OCI-LY1 (cell line): ENCODE data around the gene CYB5A.

Experiments used
- H2AFZ ChIP-seq: fragments of 200-600 bp; sonication (generic), shearing (Covaris generic); 2 replicates; pipeline ENCODE4 v1.6.0; 2014; ENCODE audit warnings: antibody characterized with exemption, mild to moderate bottlenecking, low read length
- H3F3A ChIP-seq: fragments of 200-600 bp; sonication (generic), shearing (Covaris generic); 2 replicates; pipeline ENCODE4 v1.6.0; 2014; ENCODE audit warnings: mild to moderate bottlenecking, antibody characterized with exemption, low read length, moderate library complexity; ENCODE audit not compliant: insufficient read depth
- H3K27ac ChIP-seq: fragments of 200-600 bp; sonication (generic); 2 replicates; pipeline ENCODE4 v1.5.1; 2014; ENCODE audit warnings: low read length, mixed run types, mild to moderate bottlenecking, low read depth; ENCODE audit not compliant: poor library complexity, severe bottlenecking
- H3K27me3 ChIP-seq: fragments of 200-600 bp; sonication (generic); 2 replicates; pipeline ENCODE4 v1.6.0; 2014; ENCODE audit warnings: antibody characterized with exemption, mild to moderate bottlenecking, low read length, moderate library complexity; ENCODE audit not compliant: insufficient read depth
- H3K36me3 ChIP-seq: fragments of 200-600 bp; sonication (generic); 2 replicates; pipeline ENCODE4 v1.6.1; 2014; ENCODE audit warnings: mild to moderate bottlenecking, antibody characterized with exemption, low read length, moderate library complexity, mixed read lengths; ENCODE audit not compliant: insufficient read depth
- H3K4me1 ChIP-seq: fragments of 200-600 bp; sonication (generic); 2 replicates; pipeline ENCODE4 v1.5.1; 2014; ENCODE audit warnings: mild to moderate bottlenecking, low read length, moderate library complexity; ENCODE audit not compliant: insufficient read depth, severe bottlenecking
- H3K4me2 ChIP-seq: fragments of 200-600 bp; sonication (generic), shearing (Covaris generic); 2 replicates; pipeline ENCODE4 v1.6.1; 2014; ENCODE audit warnings: low read length
- H3K4me3 ChIP-seq: fragments of 200-600 bp; sonication (generic); 2 replicates; pipeline ENCODE4 v1.5.1; 2014; ENCODE audit warnings: low read length, low read depth, mild to moderate bottlenecking, mixed read lengths; ENCODE audit not compliant: poor library complexity, severe bottlenecking
- H3K79me2 ChIP-seq: fragments of 200-600 bp; shearing (Covaris generic); 2 replicates; pipeline ENCODE4 v1.6.1; 2016; ENCODE audit warnings: mixed run types, low read length, mixed read lengths; ENCODE audit not compliant: insufficient read depth
- H3K9ac ChIP-seq: fragments of 200-600 bp; sonication (generic), shearing (Covaris generic); 2 replicates; pipeline ENCODE4 v1.6.1; 2014; ENCODE audit warnings: mild to moderate bottlenecking, low read length, mixed read lengths
- H3K9me2 ChIP-seq: fragments of 200-600 bp; sonication (generic), shearing (Covaris generic); 2 replicates; pipeline ENCODE4 v1.6.1; 2014; ENCODE audit warnings: low read depth, mild to moderate bottlenecking, low read length, mixed read lengths
- H3K9me3 ChIP-seq: fragments of 200-600 bp; shearing (Covaris generic); 2 replicates; pipeline ENCODE4 v1.6.1; 2014; ENCODE audit warnings: low read length, mixed read lengths
- H4K20me1 ChIP-seq: fragments of 200-600 bp; sonication (generic), shearing (Covaris generic); 2 replicates; pipeline ENCODE4 v1.6.0; 2016; ENCODE audit warnings: mild to moderate bottlenecking, low read length; ENCODE audit not compliant: insufficient read depth
- CTCF ChIP-seq: fragments of 200-600 bp; sonication (generic), shearing (Covaris generic); IDR thresholded peaks from 2 replicates; pipeline ENCODE4 v1.5.1; 2017; ENCODE audit warnings: mild to moderate bottlenecking, antibody characterized with exemption, low read length, moderate library complexity, mixed read lengths
- EZH2 ChIP-seq: fragments of 200-600 bp; sonication (generic), shearing (Covaris generic); IDR thresholded peaks from 2 replicates; pipeline ENCODE4 v1.8.0; 2017; ENCODE audit warnings: borderline replicate concordance, mixed run types, mild to moderate bottlenecking, antibody characterized with exemption, low read length, moderate library complexity, mixed read lengths

Gene CYB5A

GRCh38 chr18:74291771-74292540 is at the start of gene CYB5A:
TSS of gene CYB5A (minus strand) at chr18:74291963. CDS start at chr18:74291875, 88 bp downstream.
- H3K27me3 ChIP-seq: no peaks in the 10 kb centered on the region
- H3K36me3 ChIP-seq: peaks cover 10% of the 10 kb centered on the region
- peak within 1 kb of the TSS; percentile 43; the same call in 1 of the 2 replicates for H2AFZ ChIP-seq
- peak within 1 kb of the TSS; percentile 88 for H3K9ac ChIP-seq
- no peaks in the 10 kb centered on the region for H3K9me2 ChIP-seq
- peak within 1 kb of the TSS; percentile 75 for H3K27ac ChIP-seq
- peak within 1 kb of the TSS; percentile 81 for H3K4me2 ChIP-seq
- H3K9me3 ChIP-seq: peaks cover 2% of the 10 kb centered on the region; the same call in 1 of the 2 replicates
- H4K20me1 ChIP-seq: no peaks in the 10 kb centered on the region
- H3K4me3 ChIP-seq: peak within 1 kb of the TSS; percentile 92
- peaks cover 45% of the 10 kb centered on the region for H3K4me1 ChIP-seq
- no peak for TF ChIP-seq EZH2
- TF ChIP-seq CTCF: 0 out of 2 replicates have a peak, but pooled peaks have one; percentile 13
- peaks cover 9% of the 10 kb centered on the region; the same call in 1 of the 2 replicates for H3K79me2 ChIP-seq
- H3F3A ChIP-seq: 0 out of 2 replicates have a peak, but pooled peaks cover 9% of the 10 kb centered on the region

GRCh38 chr18:74337912-74338309 is 46.1 kb upstream of the CYB5A start:
- Histone ChIP-seq H3K36me3 (no peaks in the 10 kb centered on the region), H3K9me3 (no peaks in the 10 kb centered on the region), H3K4me2 (no peak overlapping the region)

GRCh38 chr18:74337155-74337911 is 45.6 kb upstream of the CYB5A start:
- no peak overlapping the region for H3K4me2 ChIP-seq

More at GRCh38 chr18:74337912-74338309, 46.1 kb upstream of the CYB5A start:
- H3K9ac ChIP-seq: no peak overlapping the region
- TF ChIP-seq CTCF: no peak
- TF ChIP-seq EZH2: no peak
- H4K20me1 ChIP-seq: no peaks in the 10 kb centered on the region
- no peak overlapping the region for H3K27ac ChIP-seq
- H2AFZ ChIP-seq: no peak overlapping the region
- no peak overlapping the region for H3K4me3 ChIP-seq
- H3K9me2 ChIP-seq: no peaks in the 10 kb centered on the region
- no peaks in the 10 kb centered on the region for H3K4me1 ChIP-seq
- no peaks in the 10 kb centered on the region for H3K79me2 ChIP-seq
- H3K27me3 ChIP-seq: no peaks in the 10 kb centered on the region; the same call in 1 of the 2 replicates
- H3F3A ChIP-seq: no peaks in the 10 kb centered on the region

More at GRCh38 chr18:74337155-74337911, 45.6 kb upstream of the CYB5A start:
- Histone ChIP-seq H3K27ac (no peak overlapping the region), H2AFZ (no peak overlapping the region), H4K20me1 (no peaks in the 10 kb centered on the region), H3F3A (no peaks in the 10 kb centered on the region), H3K4me1 (no peaks in the 10 kb centered on the region), H3K9ac (no peak overlapping the region), H3K36me3 (no peaks in the 10 kb centered on the region), H3K9me3 (no peaks in the 10 kb centered on the region), H3K4me3 (no peak overlapping the region), H3K9me2 (no peaks in the 10 kb centered on the region), H3K27me3 (no peaks in the 10 kb centered on the region; the same call in 1 of the 2 replicates), H3K79me2 (no peaks in the 10 kb centered on the region)
- TF ChIP-seq EZH2 (no peak), CTCF (no peak)
